ENCODE data around the gene HIVEP3.

The HIVEP3 gene

DNA sequence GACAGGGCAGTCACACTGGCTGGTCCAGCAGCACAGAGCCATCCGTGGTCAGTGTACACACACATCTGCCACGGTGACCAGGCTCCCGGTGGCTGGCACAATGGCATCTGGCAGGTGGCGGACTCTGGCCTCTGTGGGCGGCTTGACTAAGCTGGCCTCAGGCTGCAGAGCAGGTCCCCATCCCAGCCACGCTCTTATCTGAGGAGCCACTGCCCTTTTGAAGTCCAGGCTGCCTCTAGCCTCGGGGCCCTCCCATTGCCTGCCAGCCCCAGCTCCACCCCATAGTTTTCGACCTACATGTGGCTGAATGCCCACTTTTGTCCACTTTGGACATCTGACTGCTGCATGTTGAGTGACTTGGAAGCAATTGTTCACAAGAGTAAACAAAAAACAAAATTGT lies 404.3 kb downstream of the HIVEP3 start:
- Histone ChIP-seq H3K27ac (ENCODE audit: low read depth, low read length, poor library complexity, severe bottlenecking) (no peak overlapping the region), H2AFZ (ENCODE audit: low read length) (no peak overlapping the region)

DNA sequence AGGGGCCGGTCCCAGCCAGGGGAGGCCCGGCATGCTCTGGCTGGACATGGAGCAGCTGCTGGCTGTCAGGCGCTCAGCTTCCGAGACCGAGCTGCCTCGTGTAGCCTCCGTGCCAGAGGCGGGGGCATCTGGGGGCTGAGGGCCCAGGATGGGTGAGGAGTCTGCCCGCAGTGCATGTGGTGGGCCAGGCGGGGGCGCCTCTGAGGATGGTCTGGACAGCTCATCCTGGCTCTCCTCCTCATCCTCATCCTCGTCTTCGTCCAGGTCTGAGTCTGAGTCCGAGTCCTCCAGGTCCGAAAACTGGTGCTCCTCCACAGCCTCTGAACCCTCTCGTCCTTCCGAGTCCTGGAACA lies 405.4 kb downstream of the HIVEP3 start:
- H3K36me3 ChIP-seq (ENCODE audit: insufficient read depth, low read length), result no peaks in the 10 kb centered on the region
- H4K20me1 ChIP-seq (ENCODE audit: insufficient read depth, low read length), result no peaks in the 10 kb centered on the region
- H3K27ac ChIP-seq (ENCODE audit: low read depth, low read length, poor library complexity, severe bottlenecking), result no peak overlapping the region

More for the DNA sequence above, 404.3 kb downstream of the HIVEP3 start:
- H3K4me2 ChIP-seq (ENCODE audit: low read length), result no peak overlapping the region
- no peak overlapping the region for H3K9ac ChIP-seq (ENCODE audit: low read length)
- H3K79me2 ChIP-seq (ENCODE audit: insufficient read depth, low read length), result no peaks in the 10 kb centered on the region
- H3F3A ChIP-seq (ENCODE audit: insufficient read depth, low read length), result no peaks in the 10 kb centered on the region
- no peak overlapping the region for H3K4me3 ChIP-seq (ENCODE audit: low read depth, low read length, poor library complexity, severe bottlenecking)
- no peaks in the 10 kb centered on the region for H3K36me3 ChIP-seq (ENCODE audit: insufficient read depth, low read length)
- H3K27me3 ChIP-seq (ENCODE audit: insufficient read depth, low read length), result no peaks in the 10 kb centered on the region
- no peaks in the 10 kb centered on the region for H3K9me2 ChIP-seq (ENCODE audit: low read depth, low read length)
- TF ChIP-seq EZH2 (IDR thresholded peaks at IDR 0.05; ENCODE audit: borderline replicate concordance, low read length), result no peak
- TF ChIP-seq, protein P1, sequence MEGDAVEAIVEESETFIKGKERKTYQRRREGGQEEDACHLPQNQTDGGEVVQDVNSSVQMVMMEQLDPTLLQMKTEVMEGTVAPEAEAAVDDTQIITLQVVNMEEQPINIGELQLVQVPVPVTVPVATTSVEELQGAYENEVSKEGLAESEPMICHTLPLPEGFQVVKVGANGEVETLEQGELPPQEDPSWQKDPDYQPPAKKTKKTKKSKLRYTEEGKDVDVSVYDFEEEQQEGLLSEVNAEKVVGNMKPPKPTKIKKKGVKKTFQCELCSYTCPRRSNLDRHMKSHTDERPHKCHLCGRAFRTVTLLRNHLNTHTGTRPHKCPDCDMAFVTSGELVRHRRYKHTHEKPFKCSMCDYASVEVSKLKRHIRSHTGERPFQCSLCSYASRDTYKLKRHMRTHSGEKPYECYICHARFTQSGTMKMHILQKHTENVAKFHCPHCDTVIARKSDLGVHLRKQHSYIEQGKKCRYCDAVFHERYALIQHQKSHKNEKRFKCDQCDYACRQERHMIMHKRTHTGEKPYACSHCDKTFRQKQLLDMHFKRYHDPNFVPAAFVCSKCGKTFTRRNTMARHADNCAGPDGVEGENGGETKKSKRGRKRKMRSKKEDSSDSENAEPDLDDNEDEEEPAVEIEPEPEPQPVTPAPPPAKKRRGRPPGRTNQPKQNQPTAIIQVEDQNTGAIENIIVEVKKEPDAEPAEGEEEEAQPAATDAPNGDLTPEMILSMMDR (IDR thresholded peaks at IDR 0.05; ENCODE audit: low read length), result no peak
- H4K20me1 ChIP-seq (ENCODE audit: insufficient read depth, low read length), result no peaks in the 10 kb centered on the region
- H3K4me1 ChIP-seq (ENCODE audit: insufficient read depth, low read length, severe bottlenecking), result peaks cover 38% of the 10 kb centered on the region
- H3K9me3 ChIP-seq (ENCODE audit: low read length), result no peaks in the 10 kb centered on the region

DNA sequence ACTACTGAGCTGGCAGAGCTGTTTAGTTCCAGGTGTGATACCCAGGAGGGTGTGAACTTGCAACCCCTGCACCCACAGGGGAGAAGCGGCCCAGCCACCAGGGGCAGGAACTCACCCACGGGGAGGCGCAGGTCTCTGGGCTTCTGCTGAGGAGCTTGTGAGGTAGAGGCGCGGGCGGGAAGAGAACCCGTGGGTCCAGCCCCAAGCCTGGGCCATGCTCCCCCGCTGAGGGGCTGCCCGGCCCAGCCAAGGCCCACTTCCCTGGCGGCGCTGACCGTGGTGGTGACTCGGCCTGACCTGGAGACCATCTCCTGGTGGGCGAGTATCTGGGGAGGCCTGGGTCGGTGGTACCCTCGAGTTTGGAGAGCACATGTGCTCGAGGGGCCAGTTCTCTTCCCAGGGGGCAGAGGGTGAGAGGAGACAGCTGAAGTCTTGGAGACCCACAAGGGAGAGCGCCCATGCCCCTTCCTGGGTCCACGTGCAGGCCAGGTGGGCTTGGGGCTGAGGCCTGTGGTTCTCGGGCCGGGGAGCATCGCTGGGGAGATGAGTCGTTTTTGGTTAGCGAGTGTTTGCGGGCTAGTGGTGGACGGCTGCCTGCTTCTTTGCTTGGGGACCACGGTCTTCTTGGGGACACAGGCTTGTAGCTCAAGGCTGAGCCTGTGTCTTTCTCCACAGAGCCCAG lies 405.9 kb downstream of the HIVEP3 start:
- Histone ChIP-seq H3K4me2 (ENCODE audit: low read length) (no peak overlapping the region), H3K4me1 (ENCODE audit: insufficient read depth, low read length, severe bottlenecking) (peaks cover 24% of the 10 kb centered on the region), H3K4me3 (ENCODE audit: low read depth, low read length, poor library complexity, severe bottlenecking) (no peak overlapping the region), H4K20me1 (ENCODE audit: insufficient read depth, low read length) (no peaks in the 10 kb centered on the region), H3K79me2 (ENCODE audit: insufficient read depth, low read length) (no peaks in the 10 kb centered on the region), H3K27ac (ENCODE audit: low read depth, low read length, poor library complexity, severe bottlenecking) (no peak overlapping the region), H3K9ac (ENCODE audit: low read length) (no peak overlapping the region), H3K27me3 (ENCODE audit: insufficient read depth, low read length) (no peaks in the 10 kb centered on the region), H2AFZ (ENCODE audit: low read length) (no peak overlapping the region), H3K9me3 (ENCODE audit: low read length) (no peaks in the 10 kb centered on the region), H3K36me3 (ENCODE audit: insufficient read depth, low read length) (no peaks in the 10 kb centered on the region), H3F3A (ENCODE audit: insufficient read depth, low read length) (no peaks in the 10 kb centered on the region), H3K9me2 (ENCODE audit: low read depth, low read length) (no peaks in the 10 kb centered on the region)
- TF ChIP-seq, protein P1 (IDR thresholded peaks at IDR 0.05; ENCODE audit: low read length), result no peak
- no peak for TF ChIP-seq EZH2 (IDR thresholded peaks at IDR 0.05; ENCODE audit: borderline replicate concordance, low read length)

More for the DNA sequence above, 405.4 kb downstream of the HIVEP3 start:
- TF ChIP-seq EZH2 (IDR thresholded peaks at IDR 0.05; ENCODE audit: borderline replicate concordance, low read length), result no peak
- TF ChIP-seq, protein P1 (IDR thresholded peaks at IDR 0.05; ENCODE audit: low read length), result peak; percentile 66
- Histone ChIP-seq H3K4me3 (ENCODE audit: low read depth, low read length, poor library complexity, severe bottlenecking) (no peak overlapping the region), H3F3A (ENCODE audit: insufficient read depth, low read length) (no peaks in the 10 kb centered on the region), H3K9ac (ENCODE audit: low read length) (no peak overlapping the region), H2AFZ (ENCODE audit: low read length) (no peak overlapping the region), H3K4me2 (ENCODE audit: low read length) (no peak overlapping the region), H3K9me2 (ENCODE audit: low read depth, low read length) (no peaks in the 10 kb centered on the region), H3K27me3 (ENCODE audit: insufficient read depth, low read length) (no peaks in the 10 kb centered on the region), H3K79me2 (ENCODE audit: insufficient read depth, low read length) (no peaks in the 10 kb centered on the region), H3K4me1 (ENCODE audit: insufficient read depth, low read length, severe bottlenecking) (peaks cover 30% of the 10 kb centered on the region), H3K9me3 (ENCODE audit: low read length) (no peaks in the 10 kb centered on the region)

Data from OCI-LY1 (cell line).